Measurements from ENCODE around the gene NAPSA. TPM values are rescaled to one million over a fixed set of nuclear protein-coding genes. Genes with fewer than 3 reads are reported as not detected.

NAPSA gene
- total RNA-seq, 1 donor from 2014 or later: 2.4 TPM

GRCh38 chr19:50371914-50372475, 6.6 kb upstream of the NAPSA start:
- no peak for TF ChIP-seq CTCF (IDR thresholded peaks at IDR 0.05; ENCODE audit: unreplicated experiment)
- Mint-ChIP-seq H3K4me3 (no peak overlapping the region), H3K4me1 (peaks cover 16% of the 10 kb centered on the region), H3K27me3 (ENCODE audit: low read depth) (no peaks in the 10 kb centered on the region), H3K27ac (no peak overlapping the region), H3K36me3 (peaks cover 2% of the 10 kb centered on the region), H3K9me3 (no peaks in the 10 kb centered on the region)
- DNase-seq (ENCODE audit: low spot score in 2 of 2, unreplicated experiment in 2 of 2): no peak

- Mint-ChIP-seq H3K27me3 (ENCODE audit: low read depth) (no peaks in the 10 kb centered on the region), H3K4me1 (peaks cover 12% of the 10 kb centered on the region), H3K4me3 (peak overlapping the region; percentile 93), H3K36me3 (no peaks in the 10 kb centered on the region), H3K9me3 (no peaks in the 10 kb centered on the region), H3K27ac (peak overlapping the region; percentile 96)
- TF ChIP-seq CTCF (IDR thresholded peaks at IDR 0.05; ENCODE audit: unreplicated experiment): peak; percentile 96
- peak; percentile 56 to 91 for DNase-seq (ENCODE audit: low spot score in 2 of 2, unreplicated experiment in 2 of 2)
Measured at GRCh38 chr19:50368649-50369570, 3.5 kb upstream of the NAPSA start.

GRCh38 chr19:50362656-50363424, 2.6 kb downstream of the NAPSA start:
- Mint-ChIP-seq H3K4me1 (no peaks in the 10 kb centered on the region), H3K27ac (no peak overlapping the region), H3K27me3 (ENCODE audit: low read depth) (no peaks in the 10 kb centered on the region), H3K9me3 (no peaks in the 10 kb centered on the region), H3K4me3 (no peak overlapping the region), H3K36me3 (peaks cover 17% of the 10 kb centered on the region)
- DNase-seq (ENCODE audit: low spot score in 2 of 2, unreplicated experiment in 2 of 2): no peak
- TF ChIP-seq CTCF (IDR thresholded peaks at IDR 0.05; ENCODE audit: unreplicated experiment): no peak

GRCh38 chr19:50362030-50362412, 3.4 kb downstream of the NAPSA start:
- no peak overlapping the region for H3K27ac Mint-ChIP-seq
- no peak for DNase-seq (ENCODE audit: low spot score in 2 of 2, unreplicated experiment in 2 of 2)
- H3K9me3 Mint-ChIP-seq: no peaks in the 10 kb centered on the region
- H3K27me3 Mint-ChIP-seq (ENCODE audit: low read depth): no peaks in the 10 kb centered on the region
- TF ChIP-seq CTCF (IDR thresholded peaks at IDR 0.05; ENCODE audit: unreplicated experiment): no peak
- peaks cover 19% of the 10 kb centered on the region for H3K36me3 Mint-ChIP-seq
- no peak overlapping the region for H3K4me3 Mint-ChIP-seq
- H3K4me1 Mint-ChIP-seq: no peaks in the 10 kb centered on the region

- no peaks in the 10 kb centered on the region for H3K27me3 Mint-ChIP-seq (ENCODE audit: low read depth)
- H3K9me3 Mint-ChIP-seq: no peaks in the 10 kb centered on the region
- H3K4me3 Mint-ChIP-seq: no peak overlapping the region
- DNase-seq (ENCODE audit: low spot score in 2 of 2, unreplicated experiment in 2 of 2): no peak
- peaks cover 20% of the 10 kb centered on the region for H3K36me3 Mint-ChIP-seq
- no peaks in the 10 kb centered on the region for H3K4me1 Mint-ChIP-seq
- TF ChIP-seq CTCF (IDR thresholded peaks at IDR 0.05; ENCODE audit: unreplicated experiment): no peak
- H3K27ac Mint-ChIP-seq: no peak overlapping the region
Measured at GRCh38 chr19:50361290-50362029, 4.0 kb downstream of the NAPSA start.

Measured in mesothelial cell of epicardium (in vitro differentiated cells).